GM12873 (cell line): Measurements from ENCODE around the gene HMBS.

Source experiments
- TF ChIP-seq, protein P1 (sequence below): IDR thresholded peaks from 2 replicates; pipeline ENCODE4 v1.5.1; 2012; ENCODE audit warnings: low read depth, mild to moderate bottlenecking, moderate library complexity, low read length, control low read depth; ENCODE audit not compliant: insufficient read depth; ENCODE audit errors: missing control alignments

The HMBS gene

DNA sequence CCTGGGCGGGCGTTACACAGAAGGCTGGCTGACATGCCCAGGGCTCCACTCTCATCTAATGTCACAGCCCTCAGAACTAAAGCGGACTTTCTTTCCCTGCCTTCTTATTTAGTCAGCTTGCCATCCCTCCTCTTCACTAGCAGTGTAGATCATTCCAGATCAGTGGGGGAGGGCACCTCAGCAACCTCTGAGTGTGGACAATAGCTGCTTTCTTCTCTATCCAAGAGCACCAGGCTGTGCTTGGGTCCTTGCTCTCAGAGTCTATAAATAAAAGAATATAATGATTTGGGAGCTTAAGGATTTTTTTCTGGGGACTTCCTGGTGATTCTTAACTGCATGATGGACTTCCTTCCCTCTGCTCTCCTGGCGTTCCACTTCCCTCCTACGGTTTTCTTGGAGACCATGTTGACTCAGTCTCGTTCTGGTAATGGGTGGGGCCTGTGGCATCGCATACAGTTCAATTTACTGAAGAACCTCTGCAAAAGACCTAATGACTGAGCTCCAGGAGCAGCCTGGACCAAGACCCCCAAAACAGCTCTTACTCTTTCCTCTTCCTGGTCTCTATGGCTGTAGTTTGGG lies 2.9 kb upstream of the HMBS start:
- TF ChIP-seq, protein P1, sequence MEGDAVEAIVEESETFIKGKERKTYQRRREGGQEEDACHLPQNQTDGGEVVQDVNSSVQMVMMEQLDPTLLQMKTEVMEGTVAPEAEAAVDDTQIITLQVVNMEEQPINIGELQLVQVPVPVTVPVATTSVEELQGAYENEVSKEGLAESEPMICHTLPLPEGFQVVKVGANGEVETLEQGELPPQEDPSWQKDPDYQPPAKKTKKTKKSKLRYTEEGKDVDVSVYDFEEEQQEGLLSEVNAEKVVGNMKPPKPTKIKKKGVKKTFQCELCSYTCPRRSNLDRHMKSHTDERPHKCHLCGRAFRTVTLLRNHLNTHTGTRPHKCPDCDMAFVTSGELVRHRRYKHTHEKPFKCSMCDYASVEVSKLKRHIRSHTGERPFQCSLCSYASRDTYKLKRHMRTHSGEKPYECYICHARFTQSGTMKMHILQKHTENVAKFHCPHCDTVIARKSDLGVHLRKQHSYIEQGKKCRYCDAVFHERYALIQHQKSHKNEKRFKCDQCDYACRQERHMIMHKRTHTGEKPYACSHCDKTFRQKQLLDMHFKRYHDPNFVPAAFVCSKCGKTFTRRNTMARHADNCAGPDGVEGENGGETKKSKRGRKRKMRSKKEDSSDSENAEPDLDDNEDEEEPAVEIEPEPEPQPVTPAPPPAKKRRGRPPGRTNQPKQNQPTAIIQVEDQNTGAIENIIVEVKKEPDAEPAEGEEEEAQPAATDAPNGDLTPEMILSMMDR: no peak

DNA sequence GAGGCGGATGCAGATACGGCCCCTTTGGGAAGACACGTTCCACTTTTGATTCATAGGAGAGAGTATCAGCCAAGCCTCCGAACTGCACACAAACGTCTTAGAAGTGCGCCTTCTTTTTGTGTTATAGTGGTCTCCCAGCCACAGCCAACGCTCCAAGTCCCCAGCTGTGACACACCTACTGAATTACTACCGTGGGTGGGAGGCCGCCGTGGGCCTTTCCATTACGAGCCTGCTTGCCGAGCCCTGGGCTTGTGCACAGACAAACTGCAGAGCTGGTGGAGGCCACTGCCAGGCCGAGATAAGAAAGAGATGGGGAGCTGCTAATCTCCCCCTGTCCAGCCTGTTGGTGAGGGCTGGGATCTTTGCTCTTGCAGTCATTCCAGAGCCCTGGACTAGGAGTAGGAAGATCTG lies 761 bp downstream of the HMBS start:
- TF ChIP-seq, protein P1: no peak

DNA sequence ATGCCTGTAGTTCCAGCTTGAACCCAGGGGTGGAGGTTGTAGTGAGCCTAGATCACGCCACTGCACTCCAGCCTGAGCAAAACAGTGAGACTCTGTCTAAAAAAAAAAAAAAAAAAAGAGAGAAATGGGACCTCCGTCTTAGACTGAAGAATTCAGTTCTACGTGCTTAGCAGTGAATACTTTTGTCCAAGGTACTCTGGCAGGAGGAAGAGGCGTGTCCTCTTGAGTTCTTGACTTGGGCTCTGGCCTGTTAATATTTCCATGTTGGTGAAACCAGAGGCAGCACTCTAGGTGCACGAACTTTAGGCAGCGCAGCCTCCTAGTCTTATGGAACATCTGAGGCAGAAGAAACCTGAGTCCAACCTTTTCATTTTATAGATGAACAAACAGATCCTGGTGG lies 2.4 kb downstream of the HMBS start:
- TF ChIP-seq, protein P1: no peak

DNA sequence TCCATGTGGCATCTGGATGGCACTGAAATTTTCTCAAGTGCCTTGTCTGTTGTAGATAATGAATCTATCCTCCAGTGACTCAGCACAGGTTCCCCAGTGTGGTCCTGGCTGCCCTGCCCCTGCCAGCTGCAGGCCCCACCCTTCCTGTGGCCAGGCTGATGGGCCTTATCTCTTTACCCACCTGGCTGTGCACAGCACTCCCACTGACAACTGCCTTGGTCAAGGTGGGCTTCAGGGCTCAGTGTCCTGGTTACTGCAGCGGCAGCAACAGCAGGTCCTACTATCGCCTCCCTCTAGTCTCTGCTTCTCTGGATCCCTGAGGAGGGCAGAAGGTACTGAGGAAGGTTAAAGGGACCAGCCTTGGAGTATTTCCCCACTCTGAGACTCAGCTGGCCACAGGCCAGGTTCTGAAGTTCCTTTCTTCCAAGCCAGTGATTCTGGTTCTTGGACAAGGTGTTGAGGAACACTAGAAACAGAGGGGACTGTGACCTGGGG lies 3.1 kb downstream of the HMBS start:
- TF ChIP-seq, protein P1: no peak

DNA sequence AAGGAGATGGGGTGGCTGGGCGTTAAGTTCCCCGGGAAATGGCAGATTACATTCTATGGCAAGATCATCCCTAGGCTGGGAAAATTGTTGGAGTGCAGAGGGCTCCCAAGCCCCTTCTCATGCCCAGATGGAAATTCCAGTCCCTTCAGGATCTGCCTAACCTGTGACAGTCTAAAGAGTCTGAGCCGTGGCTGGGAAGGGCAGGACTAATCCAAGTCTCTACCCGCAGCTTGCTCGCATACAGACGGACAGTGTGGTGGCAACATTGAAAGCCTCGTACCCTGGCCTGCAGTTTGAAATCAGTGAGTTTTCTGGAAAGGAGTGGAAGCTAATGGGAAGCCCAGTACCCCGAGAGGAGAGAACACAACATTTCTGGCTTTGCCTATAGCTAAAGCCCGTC lies 3.7 kb downstream of the HMBS start:
- TF ChIP-seq, protein P1: no peak

DNA sequence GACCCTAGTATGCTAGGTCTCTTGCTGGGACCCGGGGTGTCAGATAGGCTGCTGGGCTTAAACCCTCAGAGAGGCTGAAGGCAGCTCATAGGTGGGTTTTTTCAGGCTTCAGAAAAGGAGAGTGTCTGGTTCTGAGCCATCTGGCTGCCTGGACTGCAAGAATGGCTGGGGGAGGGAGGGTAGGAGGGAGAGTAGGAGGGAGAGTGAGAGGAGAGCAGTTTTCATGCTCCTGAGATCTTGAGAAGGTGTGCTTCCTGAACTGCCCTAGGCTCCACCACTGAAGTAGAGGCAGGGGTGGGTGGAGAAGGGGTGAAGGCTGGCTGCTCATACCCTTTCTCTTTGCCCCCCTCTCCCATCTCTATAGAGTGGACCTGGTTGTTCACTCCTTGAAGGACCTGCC lies 4.6 kb downstream of the HMBS start:
- TF ChIP-seq, protein P1: no peak

DNA sequence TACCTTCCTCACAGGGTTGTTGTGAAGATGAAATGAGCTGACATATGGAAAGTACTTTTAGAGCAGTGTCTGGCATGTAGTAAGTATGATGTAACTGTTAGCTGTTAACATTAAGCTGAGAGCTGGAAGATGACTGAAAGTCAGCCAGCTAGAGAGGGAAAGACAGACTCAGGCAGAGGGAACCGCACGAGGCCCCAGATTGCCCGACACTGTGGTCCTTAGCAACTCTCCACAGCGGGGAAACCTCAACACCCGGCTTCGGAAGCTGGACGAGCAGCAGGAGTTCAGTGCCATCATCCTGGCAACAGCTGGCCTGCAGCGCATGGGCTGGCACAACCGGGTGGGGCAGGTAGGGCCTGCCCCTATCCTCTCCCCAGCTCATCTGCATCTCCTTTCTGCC lies 6.5 kb downstream of the HMBS start:
- TF ChIP-seq, protein P1: no peak
